SK-N-SH (cell line): ENCODE data around the gene CYP27B1. TPM values are rescaled to one million over a fixed set of nuclear protein-coding genes. Genes with fewer than 3 reads are reported as not detected.

Experiments used
- CTCF ChIA-PET: fragments of 300-600, 350-600 bp; formaldehyde crosslinking; extraction: SDS; loops from one replicate; lab custom pipeline; 2021; lab: Yijun Ruan, JAX
- POLR2A ChIA-PET: fragments of 350-600 bp; sonication (Branson Sonifier 250); formaldehyde crosslinking; extraction: SDS; loops from one replicate; lab custom pipeline; 2020; ENCODE audit warnings: antibody characterized with exemption, inconsistent platforms; lab: Yijun Ruan, JAX
- DNase-seq: peaks from one replicate; pipeline ENCODE4 v3.0.0; 2012
- H2AFZ ChIP-seq: fragments of 200-600 bp; sonication (generic); 2 replicates; pipeline ENCODE4 v1.8.1; 2016; ENCODE audit warnings: antibody characterized with exemption, mild to moderate bottlenecking, low read depth
- H3F3A ChIP-seq: fragments of 200-600 bp; sonication (generic); replicated peaks from 2 replicates; pipeline ENCODE3; 2016; ENCODE audit warnings: antibody characterized with exemption, mild to moderate bottlenecking; ENCODE audit not compliant: insufficient read depth
- H3K27ac ChIP-seq, 2 experiments: fragments of 200-500 bp in 1 of 2; fragments of 200-600 bp in 1 of 2; sonication (Bioruptor generic) in 1 of 2; sonication (generic), shearing (Covaris generic) in 1 of 2; 2 replicates each; pipeline versions ENCODE4 v1.5.1 to v1.6.1; 2014 to 2016; ENCODE audit warnings: low read depth in 2 of 2, inconsistent platforms in 1 of 2, low read length in 1 of 2, mild to moderate bottlenecking in 1 of 2, mixed read lengths in 1 of 2
- H3K27me3 ChIP-seq: fragments of 200-600 bp; sonication (generic), shearing (Covaris generic); 2 replicates; pipeline ENCODE4 v1.6.1; 2016; ENCODE audit warnings: mixed run types; ENCODE audit not compliant: insufficient read depth
- H3K36me3 ChIP-seq, 2 experiments: fragments of 200-500 bp in 1 of 2; fragments of 200-600 bp in 1 of 2; sonication (Bioruptor generic) in 1 of 2; sonication (generic) in 1 of 2; replicated peaks in 1 of 2; 2 replicates each; pipeline versions ENCODE3 to v1.5.1; 2014 to 2016; ENCODE audit warnings: low read length in 1 of 2, mild to moderate bottlenecking in 1 of 2; ENCODE audit not compliant: insufficient read depth in 2 of 2, control insufficient read depth in 1 of 2
- H3K4me1 ChIP-seq, 2 experiments: fragments of 200-500 bp in 1 of 2; fragments of 200-600 bp in 1 of 2; sonication (Bioruptor generic) in 1 of 2; sonication (generic), shearing (Covaris generic) in 1 of 2; 2 replicates each; pipeline versions ENCODE4 v1.5.1 to v1.6.1; 2014 to 2016; ENCODE audit warnings: low read depth in 1 of 2, low read length in 1 of 2, mixed run types in 1 of 2; ENCODE audit not compliant: insufficient read depth in 2 of 2, control insufficient read depth in 1 of 2
- H3K4me2 ChIP-seq: fragments of 200-600 bp; sonication (generic), shearing (Covaris generic); 2 replicates; pipeline ENCODE4 v1.6.1; 2017; ENCODE audit warnings: mixed run types
- H3K4me3 ChIP-seq, 2 experiments: fragments of 200-500 bp in 1 of 2; fragments of 200-600 bp in 1 of 2; sonication (Bioruptor generic) in 1 of 2; sonication (generic), shearing (Covaris generic) in 1 of 2; 2 replicates each; pipeline versions ENCODE4 v1.5.1 to v1.8.1; 2014 to 2016; ENCODE audit warnings: low read depth in 2 of 2, inconsistent platforms in 1 of 2, low read length in 1 of 2, mild to moderate bottlenecking in 1 of 2, mixed read lengths in 1 of 2, moderate library complexity in 1 of 2
- H3K79me2 ChIP-seq: fragments of 200-600 bp; sonication (generic); 2 replicates; pipeline ENCODE4 v1.8.1; 2017; ENCODE audit warnings: mild to moderate bottlenecking; ENCODE audit not compliant: insufficient read depth
- H3K9ac ChIP-seq: fragments of 200-600 bp; sonication (generic); 2 replicates; pipeline ENCODE4 v1.6.1; 2017; ENCODE audit warnings: mixed run types
- H3K9me2 ChIP-seq: fragments of 200-600 bp; sonication (generic); 2 replicates; pipeline ENCODE4 v1.6.1; 2017; ENCODE audit warnings: mixed run types
- H3K9me3 ChIP-seq: fragments of 200-600 bp; sonication (generic); 2 replicates; pipeline ENCODE4 v1.6.1; 2017; ENCODE audit warnings: mixed run types, mild to moderate bottlenecking, moderate library complexity
- H4K20me1 ChIP-seq: fragments of 200-600 bp; sonication (generic); 2 replicates; pipeline ENCODE4 v1.6.1; 2017; ENCODE audit warnings: mild to moderate bottlenecking, mixed run types; ENCODE audit not compliant: insufficient read depth
- CHD2 ChIP-seq: fragments of 150-350 bp; IDR thresholded peaks from 2 replicates; pipeline ENCODE4 v1.6.1; 2018; ENCODE audit warnings: low read length; ENCODE audit not compliant: partially characterized antibody
- ELF1 ChIP-seq: IDR thresholded peaks from 2 replicates; pipeline ENCODE4 v1.4.0; 2012
- EP300 ChIP-seq, 2 experiments: IDR thresholded peaks; 2 replicates each; pipeline versions ENCODE4 v1.4.0 to v1.6.1; 2012; ENCODE audit warnings: borderline replicate concordance in 1 of 2, low read depth in 1 of 2, low read length in 1 of 2
- EZH2phosphoT487 ChIP-seq: fragments of 200-600 bp; sonication (generic); IDR thresholded peaks from 2 replicates; pipeline ENCODE4 v1.6.1; 2017; ENCODE audit warnings: low read depth, mixed run types, mild to moderate bottlenecking, antibody characterized with exemption, moderate library complexity, borderline replicate concordance
- FOXJ3 ChIP-seq: sonication (generic); formaldehyde crosslinking; IDR thresholded peaks from 2 replicates; pipeline ENCODE4 v1.5.1; 2020; ENCODE audit warnings: mild to moderate bottlenecking, missing genetic modification reagents
- GABPA ChIP-seq: IDR thresholded peaks from 2 replicates; pipeline ENCODE4 v1.4.0; 2012; ENCODE audit warnings: low read depth, mild to moderate bottlenecking
- GATA2 ChIP-seq: sonication (generic); formaldehyde crosslinking; IDR thresholded peaks from 2 replicates; pipeline ENCODE4 v1.5.0; 2020; ENCODE audit warnings: mild to moderate bottlenecking, missing genetic modification reagents
- MAX ChIP-seq: IDR thresholded peaks from 2 replicates; pipeline ENCODE4 v1.4.0; 2012; ENCODE audit warnings: low read depth
- MEF2A ChIP-seq: IDR thresholded peaks from 2 replicates; pipeline ENCODE4 v1.4.0; 2012; ENCODE audit warnings: low read depth, borderline replicate concordance
- PBX3 ChIP-seq: IDR thresholded peaks from 2 replicates; pipeline ENCODE4; 2012
- RFX5 ChIP-seq: IDR thresholded peaks from 2 replicates; pipeline ENCODE4 v1.6.1; 2012; ENCODE audit warnings: mild to moderate bottlenecking, improper control_type of control experiment, low read length
- RXRA ChIP-seq: IDR thresholded peaks from 2 replicates; pipeline ENCODE4 v1.4.0; 2012; ENCODE audit warnings: low read depth, mild to moderate bottlenecking, borderline replicate concordance
- SIN3A ChIP-seq: IDR thresholded peaks from 2 replicates; pipeline ENCODE4 v1.6.1; 2012; ENCODE audit warnings: low read depth, mild to moderate bottlenecking, low read length, moderate library complexity, borderline replicate concordance
- SMC3 ChIP-seq: IDR thresholded peaks from 2 replicates; pipeline ENCODE4 v1.6.1; 2012; ENCODE audit warnings: low read depth, low read length, improper control_type of control experiment
- TAF1 ChIP-seq: IDR thresholded peaks from 2 replicates; pipeline ENCODE4 v1.6.1; 2012; ENCODE audit warnings: low read depth, mild to moderate bottlenecking, low read length, moderate library complexity, borderline replicate concordance
- TEAD4 ChIP-seq: IDR thresholded peaks from 2 replicates; pipeline ENCODE4 v1.4.0; 2012; ENCODE audit warnings: mild to moderate bottlenecking, borderline replicate concordance; ENCODE audit not compliant: insufficient read depth
- YY1 ChIP-seq: IDR thresholded peaks from 2 replicates; pipeline ENCODE4 v1.4.0; 2012; ENCODE audit warnings: low read depth, mild to moderate bottlenecking
- WGBS: methylation state at CpG from one replicate; pipeline ENCODE4 v1.1.6; 2017; ENCODE audit warnings: low lambda C conversion rate; 5-methylcytosine and 5-hydroxymethylcytosine counted together
- polyA plus RNA-seq, 3 experiments: library from polyadenylated mRNA; depleted of rRNA; stranded (reverse); fragments of >200 nt; gene quantifications; 2 replicates each; pipeline ENCODE4 v1.2.3, GENCODE V29; 2012
- TF ChIP-seq, protein P1 (sequence below): IDR thresholded peaks from 2 replicates; pipeline ENCODE4 v1.4.0; 2012; ENCODE audit warnings: low read depth, borderline replicate concordance
- TF ChIP-seq, protein P2 (sequence below): fragments of 150-350 bp; IDR thresholded peaks from 2 replicates; pipeline ENCODE4 v1.6.1; 2017; ENCODE audit warnings: antibody characterized with exemption, low read length, low read depth, borderline replicate concordance

Gene CYP27B1
- polyA plus RNA-seq, 1 of the 3 experiments (the other 2 are of a cell fraction) = 1.7 TPM

GRCh38 chr12:57717846-57718640 is 48.8 kb downstream of the CYP27B1 start:
- H3K9me3 ChIP-seq = no peaks in the 10 kb centered on the region
- peaks cover 2% of the 10 kb centered on the region for H3F3A ChIP-seq
- H3K79me2 ChIP-seq = no peaks in the 10 kb centered on the region
- no peak overlapping the region for H3K9ac ChIP-seq
- H3K4me3 ChIP-seq = no peak overlapping the region
- H3K4me2 ChIP-seq = no peak overlapping the region
- TF ChIP-seq PBX3 = no peak
- TF ChIP-seq FOXJ3 (CRISPR knock-in tag) = no peak
- TF ChIP-seq RFX5 = no peak
- TF ChIP-seq EP300 (IDR thresholded peaks at IDR 0.05; ENCODE audit: borderline replicate concordance in 1 of 2, low read depth in 1 of 2, low read length in 1 of 2) = no peak
- no peak for TF ChIP-seq GATA2
- TF ChIP-seq YY1 = no peak
- TF ChIP-seq RXRA = no peak
- no peak for TF ChIP-seq MAX
- TF ChIP-seq, protein P1, sequence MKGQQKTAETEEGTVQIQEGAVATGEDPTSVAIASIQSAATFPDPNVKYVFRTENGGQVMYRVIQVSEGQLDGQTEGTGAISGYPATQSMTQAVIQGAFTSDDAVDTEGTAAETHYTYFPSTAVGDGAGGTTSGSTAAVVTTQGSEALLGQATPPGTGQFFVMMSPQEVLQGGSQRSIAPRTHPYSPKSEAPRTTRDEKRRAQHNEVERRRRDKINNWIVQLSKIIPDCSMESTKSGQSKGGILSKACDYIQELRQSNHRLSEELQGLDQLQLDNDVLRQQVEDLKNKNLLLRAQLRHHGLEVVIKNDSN = no peak
- TF ChIP-seq, all 33 proteins: peak for 0
- DNase-seq = no peak
- 94% methylated on average over 22 of the region's 22 CpGs for WGBS
- ChIA-PET POLR2A (no interaction called here), CTCF (interaction anchor here (1.7 kb wide), 1 partner anchor 135 kb away, joined by 5 read pairs; no protein-coding TSS in a partner anchor)
- Histone ChIP-seq H3K27me3 (no peaks in the 10 kb centered on the region), H3K9me2 (no peaks in the 10 kb centered on the region), H4K20me1 (no peaks in the 10 kb centered on the region), H3K27ac (no peak overlapping the region), H3K4me1 (no peaks in the 10 kb centered on the region), H2AFZ (no peak overlapping the region), H3K36me3 (peaks cover 14 to 43% of the 10 kb centered on the region in 2 experiments)

DNA sequence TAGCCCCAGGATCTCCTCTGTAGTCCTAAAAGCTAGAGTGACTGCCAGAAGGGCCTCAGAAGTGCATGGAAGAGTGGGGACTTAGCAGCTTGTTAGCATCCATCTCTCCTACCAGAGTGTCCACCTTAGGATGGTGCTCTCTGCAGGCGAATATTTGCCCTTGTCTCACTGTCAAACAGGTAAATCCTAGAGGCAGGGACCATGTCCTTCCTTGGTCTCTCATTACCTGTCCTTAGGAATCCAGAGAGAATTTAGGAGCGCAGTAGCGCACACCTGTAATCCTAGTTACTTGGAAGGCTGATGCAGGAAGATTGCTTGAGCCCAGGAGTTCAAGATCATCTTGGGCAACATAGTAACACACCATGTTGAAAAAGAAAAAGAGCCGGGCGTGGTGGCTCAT is 49.7 kb downstream of the CYP27B1 start:
- H3F3A ChIP-seq = peaks cover 2% of the 10 kb centered on the region
- H2AFZ ChIP-seq = no peak overlapping the region
- ChIA-PET POLR2A (no interaction called here), CTCF (interaction anchor here (1.0 to 3.0 kb wide), 3 partner anchors 9 to 134 kb away, joined by 3 to 17 read pairs (median 5); partner anchors contain the start of gene B4GALNT1)
- no peak overlapping the region for H3K9ac ChIP-seq
- H4K20me1 ChIP-seq = no peaks in the 10 kb centered on the region
- no peak overlapping the region for H3K4me2 ChIP-seq
- DNase-seq = no peak
- no peak overlapping the region for H3K4me3 ChIP-seq
- H3K9me2 ChIP-seq = no peaks in the 10 kb centered on the region
- WGBS = 92% methylated on average over 5 of the region's 5 CpGs
- no peak overlapping the region for H3K27ac ChIP-seq
- H3K79me2 ChIP-seq = no peaks in the 10 kb centered on the region
- H3K27me3 ChIP-seq = no peaks in the 10 kb centered on the region
- TF ChIP-seq MAX = no peak
- no peak for TF ChIP-seq CHD2
- no peak for TF ChIP-seq EZH2phosphoT487
- no peak for TF ChIP-seq ELF1
- TF ChIP-seq PBX3 = no peak
- TF ChIP-seq MEF2A = no peak
- no peak for TF ChIP-seq SMC3
- TF ChIP-seq, protein P2, sequence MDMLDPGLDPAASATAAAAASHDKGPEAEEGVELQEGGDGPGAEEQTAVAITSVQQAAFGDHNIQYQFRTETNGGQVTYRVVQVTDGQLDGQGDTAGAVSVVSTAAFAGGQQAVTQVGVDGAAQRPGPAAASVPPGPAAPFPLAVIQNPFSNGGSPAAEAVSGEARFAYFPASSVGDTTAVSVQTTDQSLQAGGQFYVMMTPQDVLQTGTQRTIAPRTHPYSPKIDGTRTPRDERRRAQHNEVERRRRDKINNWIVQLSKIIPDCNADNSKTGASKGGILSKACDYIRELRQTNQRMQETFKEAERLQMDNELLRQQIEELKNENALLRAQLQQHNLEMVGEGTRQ = no peak
- TF ChIP-seq GABPA = no peak
- no peak for TF ChIP-seq TAF1
- TF ChIP-seq RFX5 = no peak
- no peak for TF ChIP-seq FOXJ3 (CRISPR knock-in tag)
- no peak for TF ChIP-seq YY1
- no peak for TF ChIP-seq TEAD4
- TF ChIP-seq SIN3A = no peak
- peaks cover 23 to 43% of the 10 kb centered on the region in 2 experiments for H3K36me3 ChIP-seq
- peaks cover 2% of the 10 kb centered on the region for H3K9me3 ChIP-seq
- H3K4me1 ChIP-seq = no peaks in the 10 kb centered on the region
